ENCODE measurements around the gene CNPY4. TPM values are rescaled to one million over a fixed set of nuclear protein-coding genes. Genes with fewer than 3 reads are reported as not detected.

CNPY4 gene, protein sequence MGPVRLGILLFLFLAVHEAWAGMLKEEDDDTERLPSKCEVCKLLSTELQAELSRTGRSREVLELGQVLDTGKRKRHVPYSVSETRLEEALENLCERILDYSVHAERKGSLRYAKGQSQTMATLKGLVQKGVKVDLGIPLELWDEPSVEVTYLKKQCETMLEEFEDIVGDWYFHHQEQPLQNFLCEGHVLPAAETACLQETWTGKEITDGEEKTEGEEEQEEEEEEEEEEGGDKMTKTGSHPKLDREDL
- total RNA-seq: 17.1 TPM

DNA sequence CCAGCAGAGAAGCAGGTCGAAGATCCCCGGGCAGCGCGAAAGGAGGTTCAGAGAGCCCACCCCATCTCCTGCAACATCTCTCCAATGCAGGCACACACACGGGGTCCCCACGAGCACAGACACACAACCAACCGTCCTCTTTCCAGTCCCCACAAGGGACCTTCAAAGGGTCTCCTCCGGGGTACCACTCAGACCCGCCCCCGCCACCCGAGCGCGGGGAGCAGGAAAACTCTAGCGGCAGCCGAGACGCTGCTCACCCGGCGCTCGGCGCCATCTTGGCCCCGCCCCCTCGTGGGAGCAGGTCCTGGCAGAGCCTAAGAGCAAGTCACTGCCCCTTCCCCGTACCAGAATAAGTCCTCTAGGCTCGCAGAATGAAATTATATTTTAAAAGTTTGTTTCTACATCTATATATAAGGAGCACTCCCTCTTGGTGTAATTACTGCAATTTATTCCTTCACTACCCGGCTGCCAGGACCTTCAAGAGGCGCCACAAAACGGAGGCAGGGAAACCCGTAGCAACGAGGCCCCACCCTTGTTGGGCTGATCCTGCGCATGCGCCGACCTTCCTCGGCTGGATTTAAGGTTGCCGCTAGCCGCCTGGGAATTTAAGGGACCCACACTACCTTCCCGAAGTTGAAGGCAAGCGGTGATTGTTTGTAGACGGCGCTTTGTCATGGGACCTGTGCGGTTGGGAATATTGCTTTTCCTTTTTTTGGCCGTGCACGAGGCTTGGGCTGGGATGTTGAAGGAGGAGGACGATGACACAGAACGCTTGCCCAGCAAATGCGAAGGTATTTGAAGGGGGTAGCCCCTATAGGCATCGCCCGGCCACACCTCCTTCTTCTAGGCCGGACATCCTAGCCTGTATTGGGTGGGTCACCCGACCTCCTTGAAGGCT lies at the start of gene CNPY4, which contains the start of gene TAF6:
TSS of gene CNPY4 (plus strand) at position 563 of the 898 bp plus-strand sequence. CDS start at position 674, 111 bp downstream.
TSS of gene TAF6 (minus strand) at position 287 of the 898 bp plus-strand sequence. CDS start 5,149 bp downstream, outside the sequence.
- peak; percentile 91 to 98 for DNase-seq (ENCODE audit: low spot score in 2 of 2)
- no peak for FAIRE-seq

DNA sequence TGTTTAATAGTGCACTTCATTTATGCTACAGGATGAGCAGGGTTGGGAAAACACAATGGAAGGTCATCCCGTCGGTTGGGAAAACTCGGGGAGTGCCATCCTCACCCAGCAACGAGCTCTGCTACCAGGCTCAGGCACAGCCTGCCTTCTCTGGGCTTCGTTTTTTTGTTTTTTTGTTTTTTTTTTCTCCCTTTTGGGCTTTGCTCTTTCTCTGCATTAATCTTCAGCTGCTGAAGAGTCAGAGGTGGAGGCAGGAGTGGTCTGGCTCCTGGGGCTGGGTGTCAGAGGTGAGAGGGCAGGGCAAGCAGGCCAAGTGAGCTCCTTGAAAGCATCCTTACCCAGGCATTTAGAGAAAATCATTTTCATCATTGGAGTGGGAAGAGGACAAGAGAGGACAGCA lies 49.4 kb upstream of the CNPY4 start:
- DNase-seq (ENCODE audit: low spot score in 2 of 2) (no peak), FAIRE-seq (no peak)

DNA sequence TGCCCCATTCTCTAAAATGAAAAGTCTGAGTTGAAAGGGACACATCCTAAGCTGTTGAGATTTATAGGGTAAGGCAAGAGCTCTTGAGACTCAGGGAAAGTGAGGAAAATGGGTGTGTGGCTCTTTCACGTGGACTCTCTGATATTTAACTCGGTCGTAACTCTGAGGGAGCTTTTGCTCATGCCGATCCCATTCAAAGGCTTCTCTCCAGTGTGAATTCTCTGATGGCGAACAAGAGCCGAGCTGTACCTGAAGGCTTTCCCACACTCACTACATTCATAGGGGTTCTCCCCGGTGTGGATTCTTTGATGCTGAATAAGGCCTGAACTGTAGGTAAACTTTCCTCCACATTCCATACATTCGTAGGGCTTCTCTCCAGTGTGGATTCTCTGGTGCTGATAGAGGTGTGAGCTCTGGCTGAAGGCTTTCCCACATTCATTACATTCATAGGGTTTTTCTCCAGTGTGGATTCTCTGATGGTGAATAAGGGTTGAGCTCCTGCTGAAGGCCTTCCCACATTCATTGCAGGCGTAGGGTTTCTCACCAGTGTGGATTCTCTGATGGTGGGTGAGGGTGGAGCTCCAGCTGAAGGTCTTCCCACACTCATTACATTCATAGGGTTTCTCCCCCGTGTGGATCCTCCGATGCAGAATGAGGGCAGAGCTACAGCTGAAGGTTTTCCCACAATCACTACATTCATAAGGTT lies 48.3 kb upstream of the CNPY4 start:
- DNase-seq (ENCODE audit: low spot score in 2 of 2): no peak
- FAIRE-seq: no peak

DNA sequence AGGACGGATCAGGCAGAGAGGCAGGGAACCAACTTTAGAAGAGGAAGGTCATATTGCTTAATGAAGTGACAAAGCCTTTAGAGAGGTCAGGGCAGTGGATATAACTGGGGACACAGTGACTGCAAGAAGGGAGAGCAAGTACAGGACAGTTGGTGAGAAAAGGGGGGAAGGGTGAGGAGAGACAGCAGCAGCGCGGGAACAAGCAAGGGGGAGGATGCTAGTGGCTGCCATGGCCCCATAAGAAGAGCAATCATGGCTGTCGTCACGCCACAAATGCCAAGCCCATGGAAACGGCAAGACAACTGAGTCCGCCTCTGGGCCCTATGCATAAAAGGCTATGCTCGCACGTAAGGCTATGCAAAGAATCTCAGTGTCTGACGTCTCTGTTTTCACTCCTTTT lies 47.0 kb upstream of the CNPY4 start:
- DNase-seq (ENCODE audit: low spot score in 2 of 2) (no peak), FAIRE-seq (no peak)

DNA sequence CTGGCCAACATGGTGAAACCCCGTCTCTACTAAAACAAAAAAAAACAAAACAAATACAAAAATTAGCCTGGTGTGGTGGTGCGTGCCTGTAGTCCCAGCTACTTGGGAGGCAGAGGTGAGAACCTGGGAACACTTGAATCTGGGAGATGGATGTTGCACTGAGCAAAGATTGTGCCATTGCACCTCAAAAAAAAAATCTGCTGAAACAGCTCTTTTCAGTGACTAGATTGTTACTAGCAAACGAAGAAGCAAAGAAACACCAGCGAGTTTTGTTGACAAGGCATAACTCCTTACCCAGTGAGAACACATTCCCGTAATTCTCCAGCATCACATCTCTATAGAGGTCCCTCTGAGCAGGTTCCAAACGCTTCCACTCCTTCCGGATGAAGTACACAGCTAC lies 44.6 kb upstream of the CNPY4 start:
- FAIRE-seq (no peak), DNase-seq (ENCODE audit: low spot score in 2 of 2) (no peak)

DNA sequence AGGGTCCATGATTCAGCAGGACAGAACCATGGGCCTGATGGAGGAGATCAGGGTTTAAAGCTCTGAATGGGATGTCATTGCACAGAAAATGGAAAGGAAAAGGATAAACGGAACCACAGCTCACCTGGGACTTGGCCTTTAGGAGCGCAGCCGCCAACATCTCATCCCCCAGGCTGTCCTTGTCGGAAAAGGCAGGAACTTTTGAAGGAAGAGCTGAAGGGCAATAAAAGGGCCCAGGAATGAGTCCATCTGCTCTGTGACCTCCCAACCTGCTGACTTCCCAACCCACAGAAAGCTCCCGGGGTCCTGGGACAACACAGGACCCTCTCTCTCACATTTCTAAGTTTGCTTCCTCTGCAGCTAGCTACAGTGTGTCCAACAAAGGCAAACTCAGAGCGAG lies 44.0 kb upstream of the CNPY4 start:
- FAIRE-seq (no peak), DNase-seq (ENCODE audit: low spot score in 2 of 2) (no peak)

DNA sequence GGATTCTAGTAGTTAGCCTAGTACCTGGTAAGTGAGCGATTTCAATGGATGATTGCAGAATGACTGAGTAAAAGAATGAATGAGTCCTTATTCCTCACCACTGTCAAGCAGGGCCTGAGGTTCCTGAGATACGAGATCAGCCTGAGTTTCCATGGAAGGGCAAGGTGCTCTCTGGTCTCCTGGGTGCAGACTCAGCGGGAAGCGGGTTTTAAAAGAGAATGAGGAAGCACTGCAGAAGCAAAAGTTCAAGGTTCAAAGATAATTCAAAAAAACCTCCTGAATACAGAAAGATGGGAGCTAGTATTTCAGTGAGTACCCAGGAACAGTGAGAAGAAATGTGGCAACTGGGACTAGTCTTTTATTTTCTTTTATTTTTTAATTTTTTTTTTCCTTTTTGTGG lies 42.2 kb upstream of the CNPY4 start:
- no peak for DNase-seq (ENCODE audit: low spot score in 2 of 2)
- FAIRE-seq: no peak

DNA sequence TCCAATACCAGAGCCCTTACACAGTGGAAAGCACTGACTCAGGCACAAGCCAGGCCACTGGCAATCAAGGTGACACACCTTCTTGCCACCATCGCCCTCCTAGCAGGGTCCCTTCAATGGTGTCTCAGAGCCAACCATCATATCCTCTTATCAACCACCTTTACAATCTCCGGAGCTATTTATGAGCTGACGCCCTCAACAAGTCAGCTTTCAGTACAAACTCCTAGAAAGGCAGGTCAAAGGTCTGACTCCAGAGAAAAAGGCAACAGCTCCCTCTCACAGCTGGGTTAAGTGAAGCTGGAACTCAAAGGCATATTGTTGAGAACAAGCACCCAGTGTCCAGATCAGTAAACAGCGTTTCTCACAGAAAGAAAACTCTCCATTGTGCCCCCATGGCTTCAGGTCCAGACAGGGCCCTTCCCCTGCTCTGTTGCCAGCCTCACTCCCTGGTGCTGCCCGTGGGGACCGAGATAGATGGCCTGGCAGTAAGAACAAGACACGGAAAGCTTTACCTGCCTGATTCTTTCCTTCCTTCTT lies 40.3 kb upstream of the CNPY4 start:
- no peak for FAIRE-seq
- no peak for DNase-seq (ENCODE audit: low spot score in 2 of 2)

DNA sequence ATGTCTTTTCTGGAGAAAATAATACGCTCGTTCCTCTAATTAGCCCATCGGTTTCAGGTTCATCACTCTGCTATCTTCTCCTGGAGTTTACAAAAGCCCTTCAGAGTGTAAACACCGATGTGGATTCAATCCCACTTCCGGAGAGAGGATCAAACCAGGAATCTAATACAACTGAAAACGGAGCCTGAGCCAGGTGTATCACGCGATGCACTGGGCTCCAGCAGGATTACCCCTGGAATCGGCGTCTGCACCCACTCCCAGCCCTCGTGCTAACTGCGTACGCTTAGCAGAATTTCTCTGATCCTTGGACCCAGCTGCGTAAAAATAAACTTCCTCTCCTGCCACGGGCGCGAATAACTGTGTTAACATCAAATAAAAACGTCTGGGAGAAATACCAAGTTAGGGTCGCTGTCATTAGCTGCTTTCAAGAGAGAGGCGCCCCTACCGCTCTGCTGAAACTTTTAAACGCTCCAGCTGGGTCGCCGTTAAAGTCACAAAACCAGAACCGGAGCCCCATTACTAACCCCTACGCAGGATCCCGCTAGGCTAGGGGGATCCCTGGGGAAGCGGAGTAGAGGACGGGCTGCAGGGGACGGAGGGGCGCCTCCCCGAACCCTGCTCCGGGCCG lies 38.4 kb upstream of the CNPY4 start:
- DNase-seq (ENCODE audit: low spot score in 2 of 2) (no peak), FAIRE-seq (no peak)

DNA sequence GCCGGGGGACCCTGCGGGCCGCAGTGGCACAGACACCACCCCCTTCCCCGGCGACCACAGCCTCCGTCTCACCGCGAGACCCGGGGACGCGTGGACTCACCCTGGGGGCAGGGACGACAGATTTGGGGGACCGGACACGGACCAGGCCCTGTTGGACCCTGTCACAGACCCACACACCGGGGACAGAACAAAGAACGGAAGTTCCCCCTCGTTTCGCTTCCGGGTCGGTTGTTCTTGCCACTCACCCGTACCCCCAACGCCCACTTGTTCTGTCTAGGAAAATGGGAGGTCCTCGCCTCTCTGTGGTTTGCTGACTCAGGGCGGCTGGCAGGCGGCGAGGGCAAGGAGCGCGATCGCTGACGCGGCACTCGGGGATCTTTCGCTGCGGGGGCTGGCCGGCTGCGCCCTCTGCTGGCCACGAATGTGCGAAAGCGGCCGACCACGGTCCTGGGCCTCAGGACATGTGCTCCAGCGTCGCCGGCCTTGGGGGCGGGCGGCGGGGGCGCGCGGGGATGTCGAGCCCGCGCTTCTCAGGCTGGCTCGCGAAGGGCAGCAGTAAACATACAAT lies 37.8 kb upstream of the CNPY4 start, which contains the start of gene ZNF3:
TSS of gene ZNF3 (minus strand) at position 189 of the 568 bp plus-strand sequence. CDS start 4,366 bp downstream, outside the sequence.
- peak; percentile 17 for FAIRE-seq
- peak; percentile 96 to 97 for DNase-seq (ENCODE audit: low spot score in 2 of 2)

DNA sequence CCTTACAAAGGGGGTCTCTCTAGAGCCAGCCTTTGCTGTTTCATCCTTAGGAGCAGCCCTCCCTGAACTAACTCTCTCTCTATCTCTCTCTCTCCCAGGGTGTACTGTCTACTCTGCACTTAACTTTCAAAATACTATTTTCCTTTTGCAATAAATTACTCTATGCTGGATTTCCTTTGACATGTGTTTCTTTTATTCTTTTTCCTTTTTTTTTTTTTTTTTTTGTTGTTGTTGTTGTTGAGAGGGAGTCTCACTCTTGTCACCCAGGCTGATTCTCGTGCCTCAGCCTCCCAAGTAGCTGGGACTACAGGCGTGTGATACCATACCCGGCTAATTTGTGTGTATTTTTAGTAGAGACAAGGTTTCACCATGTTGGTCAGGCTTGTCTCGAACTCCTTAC lies 36.5 kb upstream of the CNPY4 start:
- no peak for FAIRE-seq
- DNase-seq (ENCODE audit: low spot score in 2 of 2): no peak

DNA sequence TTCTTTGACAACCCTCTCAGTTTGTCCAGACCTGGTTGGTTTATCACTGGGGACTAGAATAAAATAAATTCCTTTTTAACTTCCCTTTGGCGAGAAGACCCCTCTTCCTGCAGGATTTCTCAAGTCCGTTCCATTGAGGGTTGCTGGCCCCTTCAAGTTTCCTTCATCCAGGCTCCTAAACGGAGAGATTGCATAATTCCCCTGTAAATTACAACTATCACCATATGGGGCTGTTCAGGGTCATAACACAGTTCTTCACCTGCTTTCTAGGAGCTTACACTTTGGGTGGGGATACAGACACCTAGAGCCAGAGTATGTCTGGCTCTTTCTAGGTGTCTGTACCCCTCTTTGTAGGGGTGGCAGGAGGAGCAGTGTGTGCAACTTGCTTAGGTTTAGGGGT lies 33.9 kb upstream of the CNPY4 start:
- DNase-seq (ENCODE audit: low spot score in 2 of 2) (no peak), FAIRE-seq (no peak)

DNA sequence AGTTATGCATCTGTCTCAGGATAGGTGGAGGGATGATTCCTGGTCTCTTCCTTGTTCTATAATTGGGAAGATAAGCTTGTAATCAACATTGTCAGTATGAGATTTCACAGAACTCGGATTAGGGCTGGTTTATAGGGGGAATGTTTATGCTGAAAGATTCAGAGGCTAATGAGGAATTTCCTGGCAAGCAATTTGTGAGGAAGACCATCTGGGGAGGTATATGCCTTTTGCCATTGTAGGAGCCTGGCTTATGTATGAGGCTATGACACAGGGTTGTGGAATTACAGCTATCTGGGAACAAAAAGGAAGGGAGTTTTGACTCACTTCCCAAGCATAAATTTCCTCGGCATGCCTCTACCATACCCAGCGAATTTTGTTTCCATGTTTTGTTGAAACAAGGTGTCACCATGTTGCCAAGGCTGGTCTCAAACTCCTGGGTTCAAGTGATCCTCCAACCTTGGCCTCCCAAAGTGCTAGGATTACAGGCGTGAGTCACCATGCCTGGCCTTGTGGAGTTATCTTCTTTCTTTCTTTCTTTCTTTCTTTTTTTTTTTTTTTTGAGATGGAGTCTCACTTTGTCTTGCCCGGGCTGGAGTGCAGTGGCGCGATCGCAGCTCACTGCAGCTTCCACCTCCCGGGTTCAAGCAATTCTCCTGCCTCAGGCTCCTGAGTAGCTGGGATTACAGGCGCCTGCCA lies 32.2 kb upstream of the CNPY4 start:
- DNase-seq (ENCODE audit: low spot score in 2 of 2) (no peak), FAIRE-seq (no peak)

DNA sequence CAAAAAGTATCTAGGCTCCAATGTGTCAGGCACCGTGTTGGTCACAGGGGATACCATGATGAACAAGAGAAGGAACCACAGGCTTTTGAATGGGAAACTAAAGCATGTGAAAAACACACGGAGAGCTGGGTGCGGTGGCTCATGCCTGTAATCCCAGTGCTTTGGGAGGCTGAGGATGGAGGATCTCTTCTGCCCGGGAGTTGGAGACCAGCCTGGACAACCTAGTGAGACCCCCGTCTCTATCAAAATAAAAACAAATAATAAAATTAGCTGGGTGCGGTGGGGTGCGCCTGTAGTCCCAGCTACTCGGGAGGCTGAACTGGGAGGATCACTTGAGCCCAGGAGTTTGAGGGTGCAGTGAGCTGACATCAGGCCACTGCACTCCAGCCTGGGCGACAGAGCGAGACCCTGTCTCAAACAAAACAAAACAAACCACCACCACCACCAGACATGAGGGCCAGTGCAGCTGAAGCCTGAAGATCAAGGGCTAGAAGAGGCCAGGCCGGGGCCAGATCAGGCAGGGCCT lies 31.3 kb upstream of the CNPY4 start:
- DNase-seq (ENCODE audit: low spot score in 2 of 2): no peak
- no peak for FAIRE-seq

DNA sequence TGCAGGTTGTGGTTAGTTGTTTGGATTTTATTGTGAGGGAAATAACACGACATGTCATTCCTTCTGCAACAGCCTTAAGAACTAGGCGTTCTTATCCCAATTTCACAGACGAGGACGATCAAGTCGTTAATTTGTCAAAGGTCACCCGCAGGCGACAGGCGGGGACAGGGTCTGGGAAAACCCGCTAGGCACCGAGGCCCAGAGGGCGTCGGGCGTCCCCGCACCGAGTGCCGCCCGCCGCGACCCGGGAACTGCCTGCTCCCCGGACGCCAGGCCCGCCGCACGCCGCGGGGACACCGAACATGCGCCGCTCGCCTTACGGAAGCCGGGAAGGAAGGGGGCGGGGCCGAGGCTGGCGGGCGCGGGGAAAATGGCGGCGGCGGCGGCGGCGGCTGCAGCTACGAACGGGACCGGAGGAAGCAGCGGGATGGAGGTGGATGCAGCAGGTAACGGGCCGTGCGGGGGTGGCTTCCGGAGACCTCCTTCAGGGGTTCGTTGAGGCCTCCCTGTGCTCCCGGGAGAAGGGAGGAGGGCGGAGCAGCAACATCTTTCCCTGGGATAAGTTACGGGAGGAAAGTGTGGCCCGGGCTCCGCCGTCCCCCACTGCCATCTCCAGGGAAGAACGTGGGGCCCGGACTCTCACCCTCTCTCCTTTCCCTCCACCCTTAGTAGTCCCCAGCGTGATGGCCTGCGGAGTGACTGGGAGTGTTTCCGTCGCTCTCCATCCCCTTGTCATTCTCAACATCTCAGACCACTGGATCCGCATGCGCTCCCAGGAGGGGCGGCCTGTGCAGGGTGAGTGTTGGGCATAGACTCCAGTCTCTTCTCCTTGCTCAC lies 30.6 kb upstream of the CNPY4 start, which contains the start of gene COPS6:
TSS of gene COPS6 (plus strand) at position 349 of the 837 bp plus-strand sequence. CDS start at position 371, 22 bp downstream.
- FAIRE-seq: no peak

DNA sequence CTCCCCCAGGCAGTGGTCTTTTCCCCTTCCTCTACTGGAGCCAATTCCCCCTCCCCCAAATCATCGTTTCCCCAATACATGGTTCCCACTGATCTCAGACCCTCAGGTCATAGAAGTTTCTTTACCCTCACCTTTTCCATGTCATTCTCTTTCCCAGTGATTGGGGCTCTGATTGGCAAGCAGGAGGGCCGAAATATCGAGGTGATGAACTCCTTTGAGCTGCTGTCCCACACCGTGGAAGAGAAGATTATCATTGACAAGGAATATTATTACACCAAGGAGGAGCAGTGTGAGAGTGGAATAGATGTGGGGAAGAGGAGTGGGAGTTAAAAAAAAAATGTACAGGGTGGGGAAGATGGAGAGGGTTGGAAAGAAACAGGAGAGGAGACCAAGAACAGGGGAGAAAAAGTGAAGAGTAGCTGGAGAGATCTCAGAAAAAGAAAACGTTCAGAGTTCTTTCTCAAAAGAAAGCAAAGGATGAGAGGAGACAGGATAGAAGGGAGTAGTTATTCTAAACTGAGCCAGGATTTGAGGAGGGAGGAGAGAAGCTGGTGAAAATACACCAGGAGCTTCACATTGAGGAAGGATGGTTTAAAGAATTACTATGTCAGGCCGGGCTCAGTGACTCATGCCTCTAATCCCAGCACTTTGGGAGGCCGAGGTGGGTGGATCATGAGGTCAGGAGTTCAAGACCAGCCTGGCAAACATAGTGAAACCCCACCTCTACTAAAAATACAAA lies 29.8 kb upstream of the CNPY4 start:
- DNase-seq (ENCODE audit: low spot score in 2 of 2) (no peak), FAIRE-seq (no peak)

More for the DNA sequence above, 30.6 kb upstream of the CNPY4 start, which contains the start of gene COPS6:
- DNase-seq (ENCODE audit: low spot score in 2 of 2): peak; percentile 90 to 92

All from frontal cortex (tissue), 4 donors.